H4 (cell line): ENCODE data around the gene MYH9. TPM values are rescaled to one million over a fixed set of nuclear protein-coding genes. Genes with fewer than 3 reads are reported as not detected.

Experiments used
- DNase-seq: peaks from one replicate; pipeline ENCODE4 v3.0.0-alpha.2; 2015; ENCODE audit warnings: low spot score
- total RNA-seq: library from RNA; depleted of rRNA; stranded (reverse); fragments of >200 nt; shearing (Covaris generic); gene quantifications from 2 replicates; pipeline ENCODE4 v1.2.3, GENCODE V29; 2014

The MYH9 gene
- total RNA-seq, 1 experiment from 2014 or later: 82.9 TPM

DNA sequence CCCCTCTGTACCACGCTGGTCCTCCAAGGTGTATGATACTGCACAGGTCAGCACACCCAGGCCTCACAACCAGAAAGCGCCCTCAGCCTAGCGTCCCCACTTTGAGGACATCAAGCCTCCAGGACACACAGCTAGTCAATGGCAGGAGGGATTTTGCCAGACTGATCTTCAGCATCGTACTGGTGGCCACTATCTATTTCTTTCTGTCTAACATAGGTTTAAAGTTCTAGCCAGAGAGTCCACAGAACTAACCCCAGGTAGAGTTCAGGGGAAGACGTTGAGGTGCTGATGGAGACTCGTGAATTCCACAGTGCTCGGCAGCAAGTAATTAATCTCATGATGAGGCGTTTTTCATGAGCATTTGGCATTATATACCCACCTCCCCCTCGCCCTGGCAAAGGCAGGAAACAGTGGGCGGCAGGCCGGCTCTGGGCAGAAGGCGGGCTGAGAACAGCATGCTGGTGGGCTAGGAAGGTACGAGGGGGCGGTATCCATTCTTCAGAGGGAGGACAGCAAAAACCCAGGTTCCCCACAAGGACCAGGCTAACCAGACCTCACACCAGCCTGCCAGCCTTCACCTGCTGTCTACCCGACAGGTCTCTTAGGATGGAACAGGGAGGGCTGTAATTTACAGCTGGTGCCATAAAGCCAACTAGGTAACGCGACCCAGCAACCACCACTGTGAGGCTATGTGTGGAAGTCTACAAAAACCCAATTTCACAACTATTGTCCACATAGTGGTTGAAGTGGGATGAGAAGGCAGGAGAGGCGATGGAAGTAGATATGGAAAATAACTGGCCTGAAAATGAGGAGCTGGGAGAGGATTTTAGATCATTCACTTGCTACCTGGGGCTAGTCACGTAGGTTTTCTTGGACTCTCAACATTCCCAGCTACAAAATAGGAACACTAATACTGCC is 18.5 kb downstream of the MYH9 start:
- no peak for DNase-seq

DNA sequence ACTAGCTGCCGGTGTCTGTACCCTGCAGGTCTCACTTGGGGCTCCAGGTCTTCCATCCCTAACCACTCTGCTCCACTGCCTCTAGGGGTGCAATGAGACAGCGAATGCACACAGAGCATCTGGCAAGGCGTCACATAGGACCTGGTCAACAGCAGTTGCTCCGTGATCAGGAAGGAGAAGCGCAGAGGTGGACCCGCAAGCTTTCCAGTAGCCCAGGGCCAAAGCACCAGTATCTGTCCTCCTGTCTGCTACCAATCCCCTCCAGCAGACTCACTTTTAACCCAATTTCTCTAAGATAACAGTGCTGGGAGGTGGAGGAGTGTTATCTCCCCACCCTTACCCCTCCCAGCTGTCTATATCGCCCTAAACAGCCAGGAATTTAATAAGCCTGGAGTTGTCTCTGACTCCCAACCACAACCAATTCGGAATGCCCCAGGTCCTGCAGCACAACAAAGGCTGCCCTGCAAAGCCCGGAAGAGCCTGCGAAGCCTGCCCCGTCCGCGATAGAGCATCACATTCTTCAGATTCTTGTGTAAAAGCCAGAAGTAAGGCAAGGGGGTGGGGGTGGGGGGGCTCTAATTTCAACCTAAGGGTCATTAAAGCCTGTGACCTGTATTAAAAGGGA is 19.3 kb downstream of the MYH9 start:
- peak; percentile 62 for DNase-seq

DNA sequence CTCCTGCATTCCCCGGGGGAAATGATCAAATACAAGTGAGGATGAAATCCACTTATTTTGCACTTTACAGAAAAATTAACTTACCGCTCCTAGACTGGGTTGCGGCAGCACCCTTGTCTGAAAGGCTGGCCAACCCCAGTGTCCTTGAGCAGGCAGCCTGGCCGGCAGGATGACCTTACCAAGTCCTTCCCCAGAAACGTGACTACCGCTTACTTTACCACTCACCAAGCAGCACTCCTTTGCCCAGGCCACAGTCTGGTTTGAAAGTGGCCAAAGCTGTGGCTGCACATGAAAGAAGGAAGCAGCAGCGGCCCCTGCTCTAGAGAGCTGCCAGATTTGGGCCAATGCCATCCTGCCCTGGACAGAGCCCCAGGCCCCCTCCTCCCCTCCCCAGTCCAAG is 20.3 kb downstream of the MYH9 start:
- no peak for DNase-seq

DNA sequence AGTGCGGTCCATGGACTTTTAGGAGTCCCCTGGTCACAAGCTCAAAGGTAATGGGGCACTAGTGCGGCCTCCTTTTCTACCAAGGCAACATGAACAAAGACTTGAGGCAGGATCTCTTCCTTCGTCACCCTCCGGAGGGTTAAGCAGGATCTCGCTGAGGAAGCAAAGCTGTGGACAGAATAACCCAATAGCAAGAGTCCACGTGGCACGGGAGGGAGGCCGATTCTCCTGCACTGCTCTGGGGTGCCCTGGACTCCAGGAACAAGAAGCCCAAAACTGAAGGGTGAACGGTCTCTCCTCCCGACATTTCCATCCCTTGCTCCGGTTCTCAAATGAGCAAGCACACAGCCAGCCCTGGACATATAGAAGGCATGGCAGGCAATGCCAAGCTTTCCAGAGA is 20.7 kb downstream of the MYH9 start:
- no peak for DNase-seq

DNA sequence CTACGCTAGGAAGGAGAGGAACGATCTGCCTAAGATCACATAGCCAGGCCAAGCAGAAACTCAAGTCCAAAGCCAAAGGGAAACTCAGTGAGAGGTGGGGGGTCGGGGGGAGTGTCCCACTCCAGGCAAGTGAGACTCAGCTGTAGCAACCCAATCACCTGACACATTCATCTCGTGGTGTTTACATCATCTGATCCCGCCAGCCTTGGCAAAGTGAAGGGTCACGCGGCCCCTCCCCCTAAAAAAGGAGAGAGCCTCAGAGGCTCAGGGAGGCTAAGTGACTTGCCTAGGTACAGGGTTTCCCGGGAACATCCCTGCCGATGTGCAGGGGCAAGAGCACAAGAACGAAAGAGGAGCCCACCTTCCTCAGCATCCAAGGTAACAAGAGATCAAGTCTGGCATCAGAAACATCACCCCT is 21.5 kb downstream of the MYH9 start:
- no peak for DNase-seq

DNA sequence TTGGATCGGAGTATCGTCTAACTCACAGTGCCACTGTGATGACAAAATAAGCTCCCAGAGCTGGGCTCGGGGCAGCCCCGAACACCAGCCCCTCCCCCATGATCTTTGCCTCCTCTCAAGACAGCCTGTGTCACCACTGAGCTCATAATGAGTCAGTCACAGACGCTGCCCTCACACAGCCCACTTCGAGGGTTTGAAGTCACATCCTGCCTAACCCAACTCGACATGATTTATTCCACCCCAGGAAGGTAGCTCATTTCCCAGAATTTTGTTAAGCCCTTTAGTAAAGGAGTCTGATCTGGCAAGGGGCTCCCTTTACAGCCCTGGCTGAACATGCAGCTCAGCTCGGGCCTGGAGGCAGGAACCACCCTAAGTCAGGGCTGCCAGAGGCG is 22.8 kb downstream of the MYH9 start:
- DNase-seq: peak; percentile 88

DNA sequence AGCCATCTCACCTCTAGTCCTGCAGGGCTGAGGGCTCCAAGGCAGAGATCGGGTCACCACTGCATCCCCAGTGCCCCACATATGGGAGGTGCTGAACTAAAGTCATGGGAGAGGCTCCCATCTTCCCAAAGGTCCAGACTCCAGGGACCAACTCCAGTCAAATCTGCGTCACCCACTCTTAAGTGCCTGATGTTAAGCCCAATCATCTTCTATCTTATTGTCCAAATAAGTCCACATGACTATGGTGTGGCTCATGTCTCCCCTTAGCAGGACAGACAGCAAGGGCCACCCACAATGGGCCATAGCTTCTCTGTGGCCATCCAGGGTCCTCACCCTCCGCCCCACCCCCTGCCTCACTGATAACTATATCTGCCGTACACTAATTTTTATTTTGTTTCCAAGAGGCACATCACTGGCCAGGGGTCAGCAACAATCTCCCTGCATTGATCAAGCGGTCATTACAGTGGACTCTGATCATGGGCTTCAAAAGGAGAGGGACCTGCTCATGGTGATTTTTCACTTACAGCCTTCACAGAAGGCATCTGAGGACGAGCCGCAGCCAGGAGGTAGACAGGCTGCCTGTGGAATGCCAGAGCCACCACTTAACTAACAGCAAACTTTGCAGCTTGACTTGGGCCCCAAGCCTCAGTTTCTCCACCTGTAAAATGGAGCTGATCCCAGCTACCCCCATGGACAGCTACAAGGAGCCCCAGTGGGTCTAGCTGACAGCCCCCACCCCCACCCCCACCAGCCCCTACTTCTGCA is 23.3 kb downstream of the MYH9 start:
- DNase-seq: no peak

DNA sequence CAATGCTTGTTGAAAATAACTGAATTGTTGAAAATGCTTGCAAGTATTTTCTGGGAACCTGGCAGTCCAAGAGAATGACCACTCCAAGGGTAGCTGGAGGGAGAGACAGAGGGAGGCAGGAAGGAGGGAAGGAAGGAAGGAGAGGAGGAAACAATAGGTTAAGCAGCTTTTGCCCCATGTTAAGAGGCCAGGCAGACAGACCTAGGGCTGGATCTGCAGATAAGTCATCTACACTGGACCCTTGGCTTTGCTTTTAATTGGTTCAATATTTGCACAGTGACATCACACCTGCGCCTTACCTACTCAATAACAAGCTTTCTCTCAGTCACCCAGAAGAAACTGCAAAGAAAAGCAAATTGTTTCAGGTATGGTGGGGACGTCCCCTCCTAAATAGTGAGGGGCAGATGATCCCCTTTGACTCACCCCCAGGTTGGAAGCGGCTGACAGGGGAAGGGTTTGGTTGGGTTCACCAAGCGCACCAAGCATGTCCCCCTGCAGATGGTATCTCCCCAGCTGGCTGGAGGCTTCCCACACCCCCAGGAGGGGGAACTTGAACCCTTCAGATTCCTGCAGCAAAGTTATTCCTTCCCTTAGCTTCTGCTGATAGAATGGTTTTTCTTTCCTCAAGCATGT is 24.3 kb downstream of the MYH9 start:
- DNase-seq: no peak

DNA sequence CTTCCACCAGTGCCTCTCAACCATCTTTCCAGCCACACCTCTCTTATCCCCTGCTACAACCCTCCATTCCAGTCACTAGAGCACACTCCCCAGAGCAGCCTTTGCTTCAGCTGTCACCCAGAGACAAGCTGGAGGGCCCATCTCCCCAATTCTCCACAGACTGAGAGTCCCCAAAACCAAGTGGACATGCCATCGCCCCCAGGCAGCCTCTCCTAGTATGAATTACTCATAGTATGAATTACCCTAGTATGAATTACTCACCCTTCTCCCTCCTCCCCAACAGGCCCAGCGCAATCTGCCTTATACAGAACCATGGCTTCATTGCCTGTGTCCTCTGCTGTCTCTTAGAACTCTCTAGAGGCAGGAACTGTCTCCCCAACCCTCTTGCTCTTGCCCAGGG is 24.8 kb downstream of the MYH9 start:
- DNase-seq: no peak

DNA sequence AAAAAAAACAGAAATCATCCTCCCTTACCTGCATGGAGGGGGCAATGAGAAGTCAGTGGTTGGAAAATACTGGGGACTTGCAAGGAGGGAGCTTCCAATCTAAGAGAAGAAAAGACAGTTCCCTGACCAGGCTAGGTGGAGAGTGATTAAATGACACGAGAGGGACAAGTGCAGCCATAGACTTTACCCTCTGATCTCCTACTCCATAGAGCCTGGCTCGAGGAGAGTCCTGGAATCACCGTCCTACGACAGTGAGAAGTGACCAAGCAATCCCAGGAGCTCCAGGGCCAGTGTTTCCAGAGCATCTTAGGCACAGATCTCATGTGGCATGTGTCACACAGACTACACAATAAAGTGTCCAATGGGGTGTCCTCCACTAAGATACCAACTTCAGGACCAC is 25.7 kb downstream of the MYH9 start:
- no peak for DNase-seq

DNA sequence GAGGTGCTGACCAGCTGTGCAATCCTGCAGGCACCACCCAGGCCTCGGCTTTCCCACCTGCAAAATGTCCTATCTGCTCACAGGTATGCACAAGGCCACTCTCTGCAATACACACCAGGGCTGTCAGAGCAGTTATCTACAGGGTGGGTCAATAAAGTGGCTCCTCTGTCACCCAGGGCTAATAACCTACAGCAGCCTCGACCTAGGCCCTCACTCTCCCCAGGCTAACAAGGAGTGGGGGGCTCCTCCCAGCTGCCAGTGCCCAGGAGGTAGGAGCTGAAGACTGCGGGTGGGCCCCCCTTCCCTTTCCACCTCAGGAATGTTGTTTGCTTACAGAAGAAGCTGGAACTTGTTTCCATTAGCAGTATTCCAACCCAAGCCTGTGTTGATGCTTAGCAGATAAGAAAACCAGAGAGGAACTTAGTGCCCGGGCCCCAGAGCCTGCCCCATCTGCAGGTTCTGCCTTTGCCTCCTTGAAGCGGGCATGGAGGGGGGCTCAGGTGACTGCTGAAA is 26.8 kb downstream of the MYH9 start:
- DNase-seq: peak; percentile 67

DNA sequence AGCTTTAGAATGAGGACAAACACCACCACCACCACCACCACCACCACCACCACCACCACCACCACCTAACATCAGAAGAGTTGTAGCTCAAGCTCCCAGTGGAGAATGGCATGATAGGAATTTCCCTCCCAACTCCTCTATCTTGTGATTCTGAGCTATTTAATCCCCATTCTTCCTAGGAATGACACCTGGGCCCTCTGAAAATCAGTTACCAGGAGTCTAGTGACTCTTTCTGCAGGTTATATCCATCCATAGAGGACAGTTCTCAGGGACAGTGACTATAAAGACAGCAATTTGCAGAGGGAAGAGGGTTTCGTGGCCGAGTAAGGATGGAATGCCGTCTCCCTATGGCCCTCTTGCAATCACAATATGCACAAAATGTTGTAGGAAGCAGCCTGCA is 27.8 kb downstream of the MYH9 start:
- DNase-seq: no peak

DNA sequence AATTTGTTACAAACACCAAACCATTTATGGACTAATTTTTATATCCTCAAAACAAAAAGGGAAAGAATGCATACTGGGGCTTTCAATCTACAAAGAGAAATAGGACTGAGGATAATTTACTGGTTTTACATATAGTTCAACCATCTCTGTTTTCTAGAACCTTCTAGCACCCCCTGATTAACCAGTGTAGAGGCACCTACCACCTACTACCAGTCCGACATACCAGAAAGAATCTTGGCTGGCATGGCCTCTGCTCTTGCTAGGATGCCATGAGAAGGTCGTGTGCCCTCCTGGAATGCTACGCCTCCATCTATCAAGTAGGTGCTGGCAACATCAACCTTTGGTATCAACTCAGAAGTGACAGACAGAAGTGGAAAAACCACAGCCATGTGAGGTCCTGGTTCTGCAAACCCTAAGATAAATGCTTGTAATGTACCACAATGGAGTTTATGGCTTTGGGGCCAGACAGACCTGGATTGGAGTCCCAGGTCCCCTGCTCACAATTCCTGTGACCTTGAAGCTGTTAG is 28.2 kb downstream of the MYH9 start:
- no peak for DNase-seq

DNA sequence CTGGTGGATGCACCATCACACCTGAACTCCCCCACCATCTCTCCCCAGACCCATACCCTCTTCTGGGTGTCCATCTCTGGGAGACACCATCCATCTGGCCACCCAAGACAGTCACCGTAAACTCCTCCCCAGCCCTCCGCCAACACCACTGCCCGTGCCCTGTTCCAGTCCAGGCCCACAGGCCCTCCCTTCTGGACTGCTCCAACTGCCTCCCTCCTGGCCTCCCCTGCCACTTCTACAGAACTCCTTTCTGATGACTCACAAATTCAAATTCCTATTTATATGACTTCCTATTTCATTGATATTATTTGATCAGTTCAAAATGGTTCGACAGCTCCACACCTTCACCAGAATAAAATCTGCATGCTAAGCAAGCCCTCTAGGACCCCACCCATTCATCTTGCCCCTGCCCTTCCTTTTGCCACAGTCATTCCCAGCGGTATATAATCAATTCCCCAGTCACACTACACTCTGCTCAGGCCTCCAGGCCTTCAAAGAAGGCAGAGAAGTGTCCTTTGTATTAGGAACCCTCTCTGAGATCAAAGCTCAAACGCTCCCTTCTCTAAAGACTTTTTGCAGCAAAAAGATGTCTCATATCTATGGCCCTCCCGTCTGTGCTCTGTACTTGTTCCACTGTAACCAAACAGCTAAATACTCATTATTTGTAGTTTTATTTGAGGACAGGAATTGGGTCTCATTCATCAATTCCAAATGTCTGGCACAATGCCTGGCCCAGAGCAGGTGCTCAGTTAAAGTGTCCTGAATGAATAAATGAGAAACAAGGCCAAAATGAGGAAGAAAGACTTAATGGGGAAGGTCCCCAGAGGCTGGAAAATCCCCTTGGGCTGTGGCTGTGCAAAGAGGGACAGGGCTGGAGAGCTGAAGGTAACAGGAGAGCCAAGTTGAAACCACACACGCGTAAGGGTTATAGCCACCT is 29.0 kb downstream of the MYH9 start:
- no peak for DNase-seq

DNA sequence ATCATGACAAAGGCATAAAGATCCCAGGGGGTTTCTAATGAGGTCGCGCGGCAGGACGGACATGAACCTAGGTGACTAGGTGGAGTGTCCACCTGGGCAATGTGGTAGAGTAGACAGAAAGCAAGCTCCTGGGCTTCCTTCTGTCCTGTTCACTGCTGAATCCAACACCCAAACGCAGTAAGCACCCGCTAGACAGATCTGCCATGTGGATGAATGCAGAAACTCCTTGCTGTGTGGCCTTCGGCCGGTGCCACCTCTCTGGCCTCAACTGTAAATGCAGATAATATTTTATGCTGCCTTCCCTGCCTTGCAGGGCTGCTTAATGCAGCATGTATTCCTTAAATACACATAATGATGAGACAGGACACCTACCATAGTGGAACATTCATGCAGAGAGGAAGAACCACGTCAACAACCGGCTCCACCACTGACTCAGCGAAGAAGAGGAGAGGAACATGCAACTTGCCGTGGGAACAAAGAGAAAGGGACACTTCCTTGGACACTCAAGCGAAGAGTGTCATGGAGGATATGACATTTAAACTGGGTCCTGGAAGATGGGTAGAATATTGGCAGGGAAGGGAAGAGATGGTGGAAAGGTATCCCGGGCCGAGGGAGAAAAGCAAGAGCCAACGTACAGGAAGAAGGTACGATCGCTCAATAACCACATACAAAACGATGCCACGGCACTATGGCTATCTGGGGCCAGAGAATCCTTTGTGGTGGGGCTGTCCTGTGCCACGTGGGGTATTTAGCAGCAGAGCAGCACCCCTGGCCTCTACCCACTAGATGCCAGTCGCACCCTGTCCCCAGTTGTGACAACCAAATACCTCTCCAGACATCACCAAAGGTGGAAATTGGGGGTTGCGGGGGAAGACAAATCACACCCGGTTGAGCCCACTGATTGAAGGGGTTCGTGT is 30.8 kb downstream of the MYH9 start:
- no peak for DNase-seq

DNA sequence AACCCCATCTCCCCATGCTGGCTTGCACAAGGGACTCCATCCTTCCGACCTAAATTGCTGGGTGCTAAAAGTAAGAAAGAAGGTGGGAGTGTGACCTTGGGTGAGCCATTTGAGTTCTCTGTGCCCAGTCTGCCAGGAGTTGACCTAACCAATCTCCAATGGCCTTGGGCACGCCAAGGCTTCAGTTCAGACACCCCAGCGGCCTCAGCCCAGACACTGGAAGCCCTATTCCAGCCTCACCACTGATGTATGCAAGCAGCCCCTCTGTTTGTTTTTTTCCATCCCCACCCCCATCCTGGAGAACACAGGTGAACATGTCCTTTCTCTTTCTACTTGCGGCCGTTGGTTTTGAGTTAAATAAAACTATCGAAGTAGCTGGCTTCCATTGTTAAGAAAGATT is 31.9 kb downstream of the MYH9 start:
- DNase-seq: no peak

DNA sequence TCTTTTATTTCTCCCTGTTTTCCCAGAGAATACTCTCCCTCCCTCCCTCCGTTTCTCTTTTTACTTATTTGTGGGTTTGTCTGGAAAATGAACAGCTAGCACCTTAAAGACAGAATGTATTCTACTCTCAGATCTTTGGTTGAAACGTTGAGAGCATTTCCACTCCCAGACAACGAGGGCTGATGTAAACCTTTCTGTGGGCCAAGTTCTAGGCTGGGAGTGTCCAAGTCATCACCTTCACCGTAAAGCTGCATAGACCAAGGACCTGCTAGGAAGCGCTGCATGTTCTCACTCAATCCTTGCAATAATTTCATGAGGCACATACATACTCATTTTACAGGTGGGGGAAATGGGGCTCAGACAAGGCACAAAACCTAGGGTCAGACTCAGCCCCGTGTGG is 32.4 kb downstream of the MYH9 start:
- DNase-seq: no peak

DNA sequence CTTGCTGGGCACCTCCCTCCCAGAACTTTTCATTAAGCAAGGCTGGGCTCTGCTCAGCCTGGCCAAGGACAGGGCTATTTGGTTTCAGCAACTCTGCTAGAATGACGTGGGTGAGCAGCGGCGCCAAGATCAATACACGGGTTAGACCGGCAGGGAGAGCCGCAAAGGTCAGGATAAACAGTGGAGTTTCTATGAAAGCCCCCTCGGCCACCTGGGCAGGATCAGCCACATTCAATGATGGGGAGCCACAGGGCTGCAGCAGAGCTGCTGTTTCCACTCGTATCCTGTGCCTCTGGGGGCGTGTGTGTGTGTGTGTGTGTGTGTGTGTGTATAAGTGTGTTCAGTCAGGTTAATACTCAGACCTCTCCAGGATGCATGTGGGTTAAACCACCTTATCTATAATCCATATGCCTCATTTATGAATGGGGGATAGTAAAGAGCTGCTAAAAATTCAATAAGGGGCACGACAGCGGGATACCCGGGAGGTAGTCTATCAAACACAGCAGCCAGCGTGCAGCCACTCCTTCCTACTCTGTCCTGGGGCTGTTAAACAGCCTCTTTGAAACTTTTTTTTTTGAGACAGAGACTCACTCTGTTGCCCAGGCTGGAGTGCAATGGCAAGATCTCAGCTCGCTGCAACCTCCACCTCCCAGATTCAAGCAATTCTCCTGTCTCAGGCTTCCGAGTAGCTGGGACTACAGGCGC is 34.8 kb downstream of the MYH9 start:
- DNase-seq: peak; percentile 54
